ENCODE results near the gene KLHDC8B.

Gene KLHDC8B

GRCh38 chr3:49161197-49161596, 10.2 kb upstream of the KLHDC8B start:
- DNase-seq, result no peak

- DNase-seq, result no peak
These were observed 9.4 kb upstream of the KLHDC8B start for GRCh38 chr3:49161808-49162530.

- no peak for DNase-seq
These were observed 8.5 kb upstream of the KLHDC8B start for GRCh38 chr3:49162751-49163419.

- DNase-seq, result no peak
These were observed 7.8 kb upstream of the KLHDC8B start for GRCh38 chr3:49163609-49164008.

- DNase-seq, result no peak
These were observed 6.2 kb upstream of the KLHDC8B start for GRCh38 chr3:49164983-49165720.

GRCh38 chr3:49165771-49166751, 5.3 kb upstream of the KLHDC8B start, which contains the start of gene CCDC71:
TSS of gene CCDC71 (minus strand) at chr3:49166331. CDS start at chr3:49164208, 2,123 bp downstream.
- DNase-seq, result peak; percentile 80

- DNase-seq, result no peak
These were observed 4.4 kb upstream of the KLHDC8B start for GRCh38 chr3:49166752-49167556.

GRCh38 chr3:49170744-49171118, 667 bp upstream of the KLHDC8B start:
- no peak for DNase-seq

- DNase-seq, result no peak
These were observed 540 bp downstream of the KLHDC8B start for GRCh38 chr3:49171775-49172500.

GRCh38 chr3:49172551-49173041, 1.2 kb downstream of the KLHDC8B start:
- no peak for DNase-seq

- no peak for DNase-seq
These were observed 1.9 kb downstream of the KLHDC8B start for GRCh38 chr3:49173116-49173791.

GRCh38 chr3:49173792-49174170, 2.4 kb downstream of the KLHDC8B start:
- DNase-seq, result no peak

- DNase-seq, result no peak
These were observed 3.1 kb downstream of the KLHDC8B start for GRCh38 chr3:49174397-49174985.

- no peak for DNase-seq
These were observed 4.1 kb downstream of the KLHDC8B start for GRCh38 chr3:49175530-49175929.

- no peak for DNase-seq
These were observed 5.7 kb downstream of the KLHDC8B start for GRCh38 chr3:49177073-49177472.

GRCh38 chr3:49180116-49180515, 8.7 kb downstream of the KLHDC8B start:
- no peak for DNase-seq

GRCh38 chr3:49181351-49181750, 10.0 kb downstream of the KLHDC8B start:
- DNase-seq, result no peak

- DNase-seq, result no peak
These were observed 11.3 kb downstream of the KLHDC8B start for GRCh38 chr3:49182682-49183081.

- DNase-seq, result no peak
These were observed 12.5 kb downstream of the KLHDC8B start for GRCh38 chr3:49183873-49184272.

GRCh38 chr3:49191741-49192140, 20.3 kb downstream of the KLHDC8B start:
- DNase-seq, result no peak

All from stimulated activated CD4-positive, alpha-beta T cell treated with anti-CD3 and anti-CD28 coated beads, Interleukin-4, amount 100 ng/mL, for 1 hour (primary cell).